T47D (cell line): ENCODE measurements around the gene TOR1AIP2.

ENCODE experiments used
- DNase-seq, 2 experiments: peaks; one replicate each; pipeline versions ENCODE4 v3.0.0 to v3.0.0-alpha.2; 2011 to 2012; ENCODE audit warnings: low read depth in 1 of 2, low spot score in 1 of 2
- JUND ChIP-seq: IDR thresholded peaks from 2 replicates; pipeline ENCODE4 v1.6.1; 2012; ENCODE audit warnings: low read depth
- in situ Hi-C: cut with HindIII; loops from 2 replicates; pipeline ENCODE4 v1.10.0; 2016; ENCODE audit warnings: low sequenced_read_pairs, low pct_unique_long_range_greater_than_20kb

The TOR1AIP2 gene

DNA sequence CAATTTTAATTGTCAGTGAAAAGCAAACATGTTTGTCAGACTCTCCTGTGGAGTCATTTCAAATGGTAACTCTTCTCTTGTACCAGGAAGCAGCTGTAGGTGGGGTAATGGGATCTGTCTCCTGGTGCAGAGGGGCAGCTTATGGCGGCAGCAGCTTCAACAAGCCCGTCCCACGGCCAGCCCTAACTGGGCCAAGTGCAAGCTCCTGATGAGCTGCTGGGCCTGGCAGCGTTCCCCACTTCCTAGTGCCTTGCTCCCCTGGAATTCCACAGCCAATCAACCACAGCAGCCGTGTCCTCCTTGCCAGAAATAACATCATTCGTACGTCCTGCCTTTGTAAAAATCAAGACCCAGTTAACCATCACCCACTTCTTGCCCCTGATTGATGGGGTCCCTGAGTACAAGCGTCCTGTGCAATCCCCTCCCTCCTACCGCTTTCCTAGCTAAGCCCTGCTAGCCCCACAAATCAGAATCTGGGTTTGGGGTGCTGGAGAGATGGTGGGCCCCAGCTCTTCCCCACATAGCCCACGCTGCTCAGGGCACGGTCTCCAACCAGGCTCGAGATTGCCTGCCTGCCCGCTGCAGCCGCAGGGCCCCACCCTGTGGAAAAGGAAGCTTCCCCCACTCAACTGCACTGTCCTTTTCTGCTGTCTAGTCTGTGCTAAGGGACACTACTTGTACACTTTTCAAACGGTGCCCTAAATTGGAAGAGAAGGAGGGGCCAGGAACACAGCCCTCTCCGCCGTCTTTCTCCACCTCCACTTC, 61.2 kb downstream of the TOR1AIP2 start:
- no peak for TF ChIP-seq JUND
- no peak for DNase-seq
- in situ Hi-C loops = no loop called here

DNA sequence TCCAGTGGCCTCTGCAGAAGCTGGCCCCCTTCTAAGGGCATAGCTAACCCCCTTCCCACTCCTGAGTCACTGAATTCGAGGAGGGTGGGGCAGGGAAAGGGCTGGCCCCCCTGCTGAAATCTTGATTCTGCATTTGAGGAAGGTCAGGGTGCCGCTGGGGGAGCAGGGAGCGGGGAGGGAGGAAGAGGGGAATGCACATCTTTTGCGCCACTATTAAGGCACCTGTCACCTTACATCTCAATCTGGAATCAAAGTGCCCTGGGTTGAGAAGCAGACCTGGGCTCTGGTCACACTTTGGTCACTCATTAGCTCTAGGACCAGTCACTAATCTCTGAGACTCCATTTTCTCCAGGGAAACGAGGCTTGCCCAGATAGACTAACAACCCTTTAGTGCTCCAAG, 62.0 kb downstream of the TOR1AIP2 start:
- in situ Hi-C loops = no loop called here
- DNase-seq = no peak
- TF ChIP-seq JUND = no peak

DNA sequence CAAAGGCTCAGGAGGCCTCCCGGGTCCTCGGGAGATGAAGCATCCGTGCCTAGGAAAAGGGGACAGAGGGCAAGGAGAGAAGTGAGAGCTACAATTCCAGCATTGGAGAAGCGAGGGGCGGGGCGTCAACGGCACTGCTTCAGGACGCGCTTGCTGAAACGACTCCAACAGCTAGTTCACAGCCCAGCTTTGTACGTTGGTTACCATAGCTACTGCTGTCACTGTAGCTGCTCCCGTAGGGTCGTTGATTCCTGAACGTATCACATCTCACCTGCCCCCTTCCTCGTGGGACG, 63.1 kb downstream of the TOR1AIP2 start:
- in situ Hi-C loops = no loop called here
- DNase-seq = peak in 1 of 2 experiments; percentile 84
- no peak for TF ChIP-seq JUND

DNA sequence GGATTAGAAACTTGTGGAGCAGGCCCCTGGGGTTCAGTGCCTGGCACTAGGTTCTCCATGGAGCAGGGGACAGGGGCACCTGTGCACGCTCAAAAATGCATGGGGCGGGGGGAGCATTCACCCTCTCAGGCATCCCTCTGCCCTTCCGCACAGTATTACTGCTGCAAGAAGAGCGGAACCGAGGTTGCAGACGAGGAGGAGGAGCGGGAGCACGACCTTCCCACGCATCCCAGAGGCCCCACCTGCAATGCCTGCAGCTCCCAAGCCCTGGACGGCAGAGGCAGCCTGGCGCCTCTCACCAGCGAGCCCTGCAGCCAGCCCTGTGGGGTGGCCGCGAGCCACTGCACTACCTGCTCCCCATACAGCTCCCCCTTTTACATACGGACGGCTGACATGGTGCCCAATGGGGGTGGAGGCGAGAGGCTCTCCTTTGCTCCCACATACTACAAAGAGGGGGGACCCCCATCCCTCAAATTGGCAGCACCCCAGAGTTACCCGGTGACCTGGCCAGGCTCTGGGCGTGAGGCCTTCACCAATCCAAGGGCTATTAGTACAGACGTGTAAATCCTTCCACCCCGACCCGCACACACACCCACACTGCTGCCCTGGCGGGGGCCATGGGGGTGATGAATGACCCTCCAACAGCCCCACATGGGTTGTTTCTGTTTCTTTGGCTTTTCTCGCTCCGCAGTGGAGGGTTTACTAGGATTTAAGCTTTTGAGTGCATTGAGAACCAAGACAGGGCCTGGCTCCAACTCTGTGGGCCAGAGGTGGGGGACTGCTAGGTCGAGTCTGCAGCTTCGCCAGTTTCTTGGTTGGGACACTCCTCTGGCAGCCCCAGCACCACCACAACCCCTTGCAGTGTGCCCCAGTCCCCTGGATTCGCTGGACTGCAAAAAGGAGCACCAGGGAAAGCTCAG, 63.7 kb downstream of the TOR1AIP2 start:
- no peak for TF ChIP-seq JUND
- DNase-seq = no peak
- in situ Hi-C loops = no loop called here

DNA sequence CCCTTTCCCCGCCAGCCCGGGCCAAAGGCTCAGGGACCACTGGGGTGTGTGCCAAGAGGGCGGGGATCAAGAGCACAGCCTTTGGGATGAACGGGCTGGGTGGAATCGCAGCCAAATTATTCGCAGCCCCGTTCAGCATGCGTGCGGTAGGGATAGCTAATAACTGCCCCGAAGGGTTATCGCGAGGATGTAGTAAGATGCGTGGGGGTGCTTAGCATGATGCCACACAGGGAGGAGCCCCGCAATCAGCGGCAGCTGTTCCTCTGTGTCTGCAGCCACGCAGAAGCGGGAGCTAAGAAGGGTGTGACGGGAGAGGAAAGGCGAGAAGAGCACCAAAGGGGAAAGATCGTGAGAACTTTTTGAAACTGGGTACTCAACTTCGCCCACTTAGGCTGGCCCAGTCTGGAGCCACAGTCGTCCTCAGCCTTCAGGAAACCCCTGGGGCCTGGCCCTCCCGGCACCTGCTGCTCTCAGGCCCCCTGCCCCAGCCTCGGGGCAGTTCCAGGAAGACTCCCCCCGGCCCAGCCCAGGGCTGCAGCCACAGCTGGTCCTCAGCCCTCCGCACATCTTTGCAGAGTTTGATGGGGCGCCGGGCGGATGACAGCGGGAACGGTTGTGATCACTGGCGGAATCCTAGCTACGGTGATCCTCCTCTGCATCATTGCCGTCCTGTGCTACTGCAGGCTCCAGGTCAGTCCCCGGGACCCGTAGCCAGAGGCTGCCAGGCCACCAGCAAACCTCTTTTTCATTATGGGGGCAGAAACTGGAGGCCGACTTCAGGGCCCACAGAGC, 64.9 kb downstream of the TOR1AIP2 start:
- in situ Hi-C loops = no loop called here
- no peak for TF ChIP-seq JUND

DNA sequence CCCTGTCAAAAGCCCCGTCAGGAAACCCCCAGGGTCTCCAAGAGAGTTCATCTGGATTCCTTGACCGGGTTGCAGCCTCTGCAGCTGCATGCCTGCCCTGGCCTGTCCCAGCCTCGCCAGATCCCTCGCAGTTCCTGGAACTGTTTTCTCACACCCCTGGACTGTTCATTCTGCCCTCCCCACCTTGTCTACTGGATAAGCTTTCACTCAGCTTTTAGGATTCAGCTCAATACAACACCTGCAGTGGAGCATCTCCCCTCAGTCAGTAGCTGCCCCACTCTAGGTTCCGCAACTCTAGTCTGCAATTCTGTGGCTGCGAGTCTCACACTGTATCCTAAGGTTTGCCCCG, 67.3 kb downstream of the TOR1AIP2 start:
- no peak for DNase-seq
- TF ChIP-seq JUND = no peak
- in situ Hi-C loops = no loop called here

More for the DNA sequence above, 64.9 kb downstream of the TOR1AIP2 start:
- DNase-seq = no peak

DNA sequence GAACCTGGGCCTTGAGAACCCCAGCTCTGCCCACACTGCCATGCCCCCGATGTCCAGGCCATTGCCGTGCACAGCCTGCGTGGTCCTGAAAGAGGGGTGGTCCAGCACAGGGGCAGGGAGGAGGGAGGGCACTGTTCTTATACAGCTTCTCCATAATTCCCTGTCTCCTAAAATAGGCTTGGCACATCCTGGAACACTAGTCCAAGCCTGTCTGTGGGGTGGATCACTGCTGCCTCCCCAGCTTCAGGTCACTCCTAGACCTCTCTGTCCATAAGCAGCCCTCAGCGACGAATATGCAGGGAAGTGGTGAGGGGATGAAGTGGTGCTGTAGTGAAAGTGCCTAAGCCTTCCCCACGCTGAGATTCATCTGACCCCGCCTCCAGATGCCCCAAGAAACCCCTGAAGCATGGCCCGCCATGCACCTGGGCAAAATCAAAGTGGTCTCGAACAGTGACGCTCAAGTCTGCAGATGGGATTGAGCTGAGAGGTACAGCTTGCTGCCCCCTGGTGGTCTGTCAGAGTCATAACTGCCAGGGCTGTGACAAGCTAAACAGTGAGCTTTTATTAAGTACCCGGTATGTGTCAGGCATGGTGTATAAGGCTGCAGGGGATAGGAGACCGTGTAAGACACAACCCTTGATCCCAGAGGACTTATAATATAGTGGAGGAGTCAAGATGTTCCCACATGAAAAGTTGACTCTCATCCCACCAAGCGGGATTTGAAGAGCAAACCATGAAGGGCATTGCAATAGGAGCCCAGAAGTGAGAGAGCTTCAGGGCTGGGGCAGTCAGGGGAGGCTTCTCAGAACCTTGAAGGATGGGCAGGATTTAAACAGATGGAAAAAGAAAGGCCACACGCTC, 67.9 kb downstream of the TOR1AIP2 start:
- peak; percentile 74 to 85 for DNase-seq
- in situ Hi-C loops = no loop called here
- no peak for TF ChIP-seq JUND

DNA sequence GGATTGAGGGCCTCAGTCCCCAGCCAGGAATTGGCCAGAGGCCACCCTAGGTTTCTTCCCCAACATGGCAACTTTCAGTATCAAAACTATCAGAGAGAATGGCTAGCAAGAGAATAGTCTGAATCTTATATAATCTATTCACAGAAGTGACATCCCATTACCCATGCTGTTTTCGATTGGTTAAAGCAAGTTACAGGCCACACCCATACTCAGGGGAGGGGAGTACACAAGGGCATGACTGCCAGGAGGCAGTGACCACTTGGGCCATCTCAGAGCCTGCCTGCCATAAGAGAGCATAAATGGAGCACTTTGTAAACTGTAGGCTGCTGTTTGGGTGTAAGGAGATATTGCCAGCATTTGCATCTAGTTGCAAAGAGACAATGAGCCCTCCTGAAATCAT, 69.1 kb downstream of the TOR1AIP2 start:
- DNase-seq = peak in 1 of 2 experiments; percentile 32
- in situ Hi-C loops = no loop called here
- no peak for TF ChIP-seq JUND

DNA sequence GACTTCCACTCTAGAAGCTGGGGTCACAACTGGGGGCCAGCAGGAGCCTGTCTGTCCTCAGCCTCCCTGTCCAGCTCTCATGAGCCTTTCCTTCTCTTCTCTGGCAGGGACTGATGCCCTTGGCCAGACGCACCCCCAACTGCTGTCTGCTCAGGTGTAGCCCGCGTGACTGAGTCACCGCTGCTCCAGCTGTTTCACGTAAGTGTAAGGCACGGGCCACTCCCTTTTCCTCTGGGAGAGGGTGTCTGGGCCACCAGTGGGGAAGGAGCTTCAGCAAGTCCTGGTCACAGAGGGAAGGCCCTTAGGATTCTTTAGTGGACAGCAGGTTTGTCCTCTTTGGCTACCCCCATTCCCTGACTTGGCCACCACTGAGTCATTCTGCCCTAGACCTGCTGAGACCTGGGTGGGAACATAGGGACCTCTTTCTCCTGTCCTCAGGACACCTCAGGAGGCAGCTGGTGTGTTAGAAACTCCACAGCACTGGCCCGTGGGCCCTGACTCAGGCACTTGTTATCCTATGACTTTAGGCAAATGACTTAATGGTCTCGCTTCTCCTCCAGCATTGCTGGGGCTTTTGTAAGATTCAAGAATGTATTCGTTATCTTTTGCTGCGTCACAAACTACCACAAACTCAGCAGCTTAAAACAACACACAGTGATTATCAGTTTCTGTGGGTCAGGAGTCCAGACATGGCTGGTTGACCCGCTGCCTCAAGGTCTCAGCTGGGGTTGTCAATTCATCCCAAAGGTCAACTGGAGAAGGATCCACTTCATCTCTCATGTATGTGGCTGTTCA, 69.7 kb downstream of the TOR1AIP2 start:
- TF ChIP-seq JUND = no peak
- DNase-seq = no peak
- in situ Hi-C loops = no loop called here

DNA sequence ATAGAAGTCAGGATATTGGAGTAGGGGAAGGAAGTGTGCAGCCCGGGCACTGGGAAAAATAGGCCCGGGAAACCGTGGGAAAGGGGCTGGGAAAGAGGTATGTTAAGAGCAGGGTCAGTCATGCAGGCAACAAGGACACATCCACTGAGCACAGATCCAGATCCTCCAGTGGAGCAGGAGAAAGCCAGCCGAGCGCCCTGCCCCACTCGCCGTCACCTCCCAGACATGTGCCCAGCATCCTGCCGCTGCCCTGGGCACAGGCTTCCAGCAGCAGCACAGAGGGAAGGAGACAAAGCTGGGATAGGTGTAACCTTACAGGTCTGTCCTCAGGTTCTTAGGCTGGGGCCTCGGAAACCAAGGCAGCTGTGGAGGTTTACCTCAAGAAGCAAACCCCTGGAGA, 70.3 kb downstream of the TOR1AIP2 start:
- no peak for TF ChIP-seq JUND
- DNase-seq = no peak
- in situ Hi-C loops = no loop called here

DNA sequence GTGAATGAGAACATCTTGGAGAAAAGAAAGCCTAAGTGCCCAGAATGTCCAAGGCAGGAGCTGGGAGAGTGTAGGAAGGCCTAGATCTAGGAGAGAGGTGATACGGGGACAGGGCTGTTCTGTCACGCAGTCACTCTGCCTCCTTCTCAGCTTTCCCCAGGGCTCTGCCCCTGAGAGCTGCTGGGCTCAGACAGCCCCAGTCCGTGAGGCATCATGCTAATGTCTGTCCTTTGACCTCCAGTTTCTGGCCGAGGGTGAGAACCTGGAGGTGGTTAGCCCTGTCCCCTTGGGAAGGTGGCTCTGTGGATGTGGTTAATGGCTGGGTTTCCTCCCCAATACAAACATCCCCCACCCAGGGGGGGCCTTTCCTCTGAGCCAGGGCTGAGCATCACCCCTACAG, 71.3 kb downstream of the TOR1AIP2 start:
- DNase-seq = no peak
- in situ Hi-C loops = no loop called here
- TF ChIP-seq JUND = no peak
